Bronchial epithelial cell (primary cell): Measurements from ENCODE around the gene PADI6. TPM values are rescaled to one million over a fixed set of nuclear protein-coding genes. Genes with fewer than 3 reads are reported as not detected.

Experiments
- DNase-seq: peaks from one replicate; pipeline ENCODE4 v3.0.0-alpha.2; 2010; ENCODE audit warnings: low read depth
- FAIRE-seq: peaks from 2 replicates; lab custom pipeline; 2011; peaks lifted over from hg19 to GRCh38; lab: Jason Lieb, UNC
- H3K27me3 ChIP-seq: 2 replicates; pipeline ENCODE4 v1.5.1; 2011; ENCODE audit warnings: low read length; ENCODE audit not compliant: control insufficient read depth, insufficient read depth
- H3K36me3 ChIP-seq: 2 replicates; pipeline ENCODE4 v1.5.1; 2011; ENCODE audit warnings: low read length; ENCODE audit not compliant: control insufficient read depth, insufficient read depth
- H3K4me3 ChIP-seq: 2 replicates; pipeline ENCODE4 v1.5.1; 2011; ENCODE audit warnings: mild to moderate bottlenecking, low read depth, low read length, control low read depth
- total RNA-seq: library from RNA; depleted of rRNA; stranded (reverse); fragments of >200 nt; gene quantifications from 2 replicates; pipeline ENCODE4 v1.2.1, GENCODE V29; 2014
- TF ChIP-seq, protein P1 (sequence below): IDR thresholded peaks from 2 replicates; pipeline ENCODE4 v1.5.1; 2011; ENCODE audit warnings: mild to moderate bottlenecking, moderate library complexity, low read length, control low read depth, inconsistent platforms; ENCODE audit not compliant: insufficient read depth, severe bottlenecking

Gene PADI6
- total RNA-seq, 1 donor from 2014 or later = not detected

DNA sequence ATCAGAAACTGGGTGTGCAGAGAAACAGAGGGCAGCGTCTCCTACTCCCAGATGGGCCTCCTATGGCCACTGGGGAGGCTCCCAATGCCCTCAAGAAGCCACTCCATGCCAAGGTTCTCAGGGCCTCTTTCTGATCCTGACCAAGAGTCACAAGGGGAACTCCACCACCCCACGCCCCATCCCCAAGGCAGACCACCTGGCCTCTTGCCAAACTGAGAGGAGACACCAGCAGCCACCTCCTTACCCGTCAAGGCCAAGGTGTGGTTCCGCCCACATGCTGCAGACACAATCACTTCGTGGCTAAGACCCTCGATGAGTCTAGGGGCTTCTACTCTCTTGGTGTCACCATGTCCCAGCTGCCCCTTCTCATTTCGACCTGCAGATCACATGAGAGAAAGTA lies 50.5 kb downstream of the PADI6 start:
- Histone ChIP-seq H3K36me3 (peaks cover 57% of the 10 kb centered on the region), H3K4me3 (no peak overlapping the region), H3K27me3 (no peaks in the 10 kb centered on the region)
- DNase-seq = no peak
- no peak for FAIRE-seq
- TF ChIP-seq, protein P1, sequence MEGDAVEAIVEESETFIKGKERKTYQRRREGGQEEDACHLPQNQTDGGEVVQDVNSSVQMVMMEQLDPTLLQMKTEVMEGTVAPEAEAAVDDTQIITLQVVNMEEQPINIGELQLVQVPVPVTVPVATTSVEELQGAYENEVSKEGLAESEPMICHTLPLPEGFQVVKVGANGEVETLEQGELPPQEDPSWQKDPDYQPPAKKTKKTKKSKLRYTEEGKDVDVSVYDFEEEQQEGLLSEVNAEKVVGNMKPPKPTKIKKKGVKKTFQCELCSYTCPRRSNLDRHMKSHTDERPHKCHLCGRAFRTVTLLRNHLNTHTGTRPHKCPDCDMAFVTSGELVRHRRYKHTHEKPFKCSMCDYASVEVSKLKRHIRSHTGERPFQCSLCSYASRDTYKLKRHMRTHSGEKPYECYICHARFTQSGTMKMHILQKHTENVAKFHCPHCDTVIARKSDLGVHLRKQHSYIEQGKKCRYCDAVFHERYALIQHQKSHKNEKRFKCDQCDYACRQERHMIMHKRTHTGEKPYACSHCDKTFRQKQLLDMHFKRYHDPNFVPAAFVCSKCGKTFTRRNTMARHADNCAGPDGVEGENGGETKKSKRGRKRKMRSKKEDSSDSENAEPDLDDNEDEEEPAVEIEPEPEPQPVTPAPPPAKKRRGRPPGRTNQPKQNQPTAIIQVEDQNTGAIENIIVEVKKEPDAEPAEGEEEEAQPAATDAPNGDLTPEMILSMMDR = no peak

DNA sequence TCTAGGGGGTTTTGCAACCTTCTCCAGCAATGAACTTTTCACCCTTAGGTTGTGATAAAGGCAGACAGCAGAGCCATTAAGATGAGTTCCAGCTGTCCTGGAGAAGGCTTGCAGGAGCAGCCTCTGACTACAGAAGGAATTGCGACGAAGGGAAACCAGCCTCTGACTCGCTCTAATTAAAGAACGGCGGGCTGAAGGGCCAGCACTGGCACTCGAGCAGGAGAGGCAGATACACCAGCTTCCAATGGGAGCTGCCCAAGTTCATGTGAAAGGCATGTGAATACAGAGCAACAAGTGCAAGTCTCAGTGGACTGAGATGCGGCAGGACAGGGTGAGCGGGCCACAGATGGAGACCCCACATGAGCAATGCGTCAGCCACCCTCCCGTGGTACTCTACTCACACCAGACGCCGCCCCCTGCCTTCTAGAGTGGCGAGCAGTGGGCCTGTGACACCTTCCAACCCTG lies 51.8 kb downstream of the PADI6 start:
- no peak for DNase-seq
- H3K36me3 ChIP-seq = peaks cover 67% of the 10 kb centered on the region
- TF ChIP-seq, protein P1 = no peak
- no peaks in the 10 kb centered on the region for H3K27me3 ChIP-seq
- FAIRE-seq = no peak
- H3K4me3 ChIP-seq = no peak overlapping the region

DNA sequence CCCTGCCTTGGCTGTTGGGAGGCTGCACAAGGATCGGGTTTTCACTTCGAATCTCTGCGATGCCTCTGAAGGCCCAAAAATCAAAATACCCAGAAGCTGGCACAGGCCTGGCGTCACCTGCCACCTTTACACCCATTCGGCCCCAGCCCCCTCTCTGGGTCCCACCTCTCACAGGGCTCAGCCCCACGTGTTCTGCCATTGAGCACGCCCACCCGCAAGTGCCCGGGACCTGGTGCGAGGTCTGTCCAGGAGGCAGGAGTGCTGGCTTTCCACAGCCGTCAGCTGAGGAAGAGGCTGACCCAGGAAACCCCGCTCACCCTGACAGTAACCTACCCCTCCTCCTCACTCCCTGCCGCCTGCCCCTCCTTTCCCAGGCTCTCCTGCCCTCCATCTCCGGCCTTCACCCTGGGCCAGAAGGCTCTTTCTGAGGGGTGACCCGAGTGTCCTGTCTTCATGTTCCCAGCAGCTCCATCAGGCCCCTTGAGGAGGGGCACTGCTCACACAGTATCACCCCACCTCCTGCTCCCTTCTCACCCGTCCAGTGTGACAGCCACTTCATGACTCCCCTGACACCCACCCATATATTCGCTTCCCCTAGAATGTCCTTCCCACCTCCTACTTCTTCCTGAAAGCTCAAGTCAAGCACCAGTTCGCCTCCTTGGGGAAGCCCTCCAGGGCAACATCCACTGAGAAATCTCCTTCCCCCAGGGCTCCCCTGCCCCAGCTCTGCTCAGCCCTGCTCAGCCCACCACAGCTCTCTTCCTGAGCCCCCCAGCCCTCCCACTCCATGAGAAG lies 54.0 kb downstream of the PADI6 start:
- Histone ChIP-seq H3K27me3 (no peaks in the 10 kb centered on the region), H3K4me3 (no peak overlapping the region), H3K36me3 (peaks cover 68% of the 10 kb centered on the region)
- TF ChIP-seq, protein P1 = no peak
- FAIRE-seq (no peak), DNase-seq (no peak)

DNA sequence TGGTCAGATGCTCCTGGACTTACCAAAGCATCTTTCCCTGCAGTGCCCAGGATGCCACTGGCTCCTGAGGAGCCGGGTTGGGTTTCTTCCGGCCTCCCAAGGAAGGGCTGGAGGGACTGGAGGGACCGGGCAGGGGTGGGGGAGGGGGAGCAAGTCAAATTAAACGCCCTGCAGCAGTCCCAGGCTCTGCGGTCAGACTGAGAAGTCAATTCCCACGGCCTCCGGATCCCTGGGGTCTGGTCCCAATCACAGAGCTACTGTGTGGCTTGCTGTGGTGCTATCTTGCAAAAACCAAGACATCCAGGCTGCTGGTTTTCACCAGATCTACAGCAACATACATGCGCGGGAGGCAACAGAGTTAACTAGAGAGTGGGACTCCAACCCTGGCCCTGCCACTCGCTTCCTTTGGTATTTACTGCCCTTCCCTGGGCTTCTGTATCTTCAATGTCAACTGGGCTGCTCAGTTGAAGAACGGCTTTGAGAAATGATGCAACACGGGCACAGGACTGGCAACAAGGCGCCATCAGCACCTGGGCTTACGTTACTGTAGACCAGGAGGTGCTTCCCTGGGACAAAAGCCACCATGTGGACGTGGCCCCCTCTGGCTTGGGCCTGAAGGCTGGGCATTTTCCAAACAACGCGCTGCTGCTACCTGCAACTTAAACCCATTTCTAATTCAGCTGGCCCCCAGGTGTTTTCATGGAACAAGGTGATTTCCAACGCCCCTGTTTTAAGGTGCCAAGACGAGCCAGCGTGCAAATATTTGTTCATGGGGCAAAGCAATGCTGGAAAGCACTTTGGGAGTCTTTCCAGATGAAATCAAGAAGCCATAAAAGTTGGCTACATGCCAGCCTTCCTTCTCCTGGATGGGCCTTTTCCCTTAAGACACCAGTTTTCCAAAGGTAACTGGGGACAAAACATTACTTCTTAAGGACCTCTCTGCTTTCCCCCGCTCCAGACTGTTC lies 56.0 kb downstream of the PADI6 start:
- FAIRE-seq = no peak
- H3K36me3 ChIP-seq = peaks cover 70% of the 10 kb centered on the region
- TF ChIP-seq, protein P1 = no peak
- no peaks in the 10 kb centered on the region for H3K27me3 ChIP-seq
- no peak for DNase-seq
- no peak overlapping the region for H3K4me3 ChIP-seq

DNA sequence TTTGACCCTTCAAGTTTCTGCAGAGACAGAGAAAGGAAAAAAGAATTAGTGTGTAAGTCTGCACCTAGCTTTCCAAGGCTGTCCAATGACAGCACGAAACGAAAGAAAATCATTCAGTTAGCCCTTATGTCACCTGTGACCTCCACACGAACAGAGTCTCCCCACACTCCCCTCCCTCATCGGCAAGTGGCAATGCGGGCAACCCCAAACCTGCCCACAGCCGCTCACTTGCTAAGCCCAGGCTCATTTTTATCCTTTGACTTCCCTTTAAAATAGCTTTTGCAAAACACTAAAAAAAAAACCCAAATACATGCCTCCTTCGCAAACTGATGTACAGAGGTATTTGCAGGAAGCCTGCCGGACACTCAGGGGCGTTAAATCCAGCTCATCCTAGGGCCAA lies 57.2 kb downstream of the PADI6 start:
- no peak for FAIRE-seq
- H3K27me3 ChIP-seq = no peaks in the 10 kb centered on the region

More for the DNA sequence above, 57.2 kb downstream of the PADI6 start:
- DNase-seq = no peak
- Histone ChIP-seq H3K36me3 (peaks cover 64% of the 10 kb centered on the region), H3K4me3 (no peak overlapping the region)
- TF ChIP-seq, protein P1 = no peak
